Measurements from ENCODE around the gene SLC25A48. TPM values are rescaled to one million over a fixed set of nuclear protein-coding genes. Genes with fewer than 3 reads are reported as not detected.

SLC25A48 gene, protein sequence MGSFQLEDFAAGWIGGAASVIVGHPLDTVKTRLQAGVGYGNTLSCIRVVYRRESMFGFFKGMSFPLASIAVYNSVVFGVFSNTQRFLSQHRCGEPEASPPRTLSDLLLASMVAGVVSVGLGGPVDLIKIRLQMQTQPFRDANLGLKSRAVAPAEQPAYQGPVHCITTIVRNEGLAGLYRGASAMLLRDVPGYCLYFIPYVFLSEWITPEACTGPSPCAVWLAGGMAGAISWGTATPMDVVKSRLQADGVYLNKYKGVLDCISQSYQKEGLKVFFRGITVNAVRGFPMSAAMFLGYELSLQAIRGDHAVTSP
- total RNA-seq, result not detected
- polyA plus RNA-seq, result not detected
- not detected for total RNA-seq

GRCh38 chr5:135834639-135835529, at the start of gene SLC25A48:
TSS of gene SLC25A48 (plus strand) at chr5:135834663. CDS start at chr5:135834848, 185 bp downstream.
- ChIA-PET POLR2A (no interaction called here), CTCF (no interaction called here)
- Histone ChIP-seq H3K27ac (ENCODE audit: low read depth, low read length) (no peak within 1 kb of the TSS), H3K4me3 (ENCODE audit: low read length) (no peak within 1 kb of the TSS), H3K36me3 (ENCODE audit: control insufficient read depth in 2 of 3, insufficient read depth in 3 of 3, low read length in 3 of 3) (no peaks in the 10 kb centered on the region), H3K9me3 (ENCODE audit: control insufficient read depth in 2 of 3, low read length in 3 of 3) (no peaks in the 10 kb centered on the region), H3K4me1 (ENCODE audit: control insufficient read depth in 2 of 2, insufficient read depth in 2 of 2, low read length in 2 of 2) (no peaks in the 10 kb centered on the region), H3K27me3 (ENCODE audit: control insufficient read depth in 2 of 2, insufficient read depth in 2 of 2, low read length in 2 of 2) (no peaks in the 10 kb centered on the region)
- peak in 1 of 9 donors; percentile 29 for DNase-seq
- intact Hi-C loops (cut with micrococcal nuclease), result loop anchor here in 1 of 2 donors (5.0 kb wide), 1 partner anchor 373 kb away; no protein-coding TSS in a partner anchor
- H3K36me3 Mint-ChIP-seq, result no peaks in the 10 kb centered on the region
- ATAC-seq, result no peak
- peak within 1 kb of the TSS in 5 of 10 donors; percentile 9 to 58 (median 23) for H3K4me3 Mint-ChIP-seq
- no peak within 1 kb of the TSS for H3K27ac Mint-ChIP-seq
- peaks cover 40 to 55% (median 51%) of the 10 kb centered on the region in 5 donors for H3K27me3 Mint-ChIP-seq
- peaks cover 0 to 31% (median 5%) of the 10 kb centered on the region in 11 donors for H3K9me3 Mint-ChIP-seq
- H3K4me1 Mint-ChIP-seq, result peaks cover 0 to 5% (median 5%) of the 10 kb centered on the region in 7 donors

DNA sequence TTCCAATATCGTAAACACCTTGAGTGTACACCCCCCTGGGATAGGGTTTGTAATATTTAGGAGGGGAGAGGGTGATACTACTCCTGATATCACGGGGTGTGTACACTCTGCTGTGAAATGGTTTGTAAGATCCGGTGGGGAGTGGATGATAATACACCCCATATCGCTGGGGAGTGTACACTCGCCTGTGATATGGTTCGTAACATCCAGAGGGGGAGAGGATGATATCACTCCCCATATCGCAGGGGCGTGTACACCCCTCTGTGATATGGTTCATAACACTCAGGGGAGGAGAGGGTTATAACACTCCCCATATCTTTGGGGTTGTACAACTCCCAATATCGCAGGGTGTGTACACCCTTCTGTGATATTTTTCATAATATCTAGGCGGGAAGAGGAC, 33.8 kb upstream of the SLC25A48 start:
- ChIA-PET POLR2A (no interaction called here), CTCF (no interaction called here)
- H3K4me1 Mint-ChIP-seq, result no peaks in the 10 kb centered on the region
- Histone ChIP-seq H3K27ac (ENCODE audit: low read depth, low read length) (no peak overlapping the region), H3K27me3 (ENCODE audit: control insufficient read depth in 2 of 2, insufficient read depth in 2 of 2, low read length in 2 of 2) (no peaks in the 10 kb centered on the region), H3K4me3 (ENCODE audit: low read length) (no peak overlapping the region), H3K4me1 (ENCODE audit: control insufficient read depth in 2 of 2, insufficient read depth in 2 of 2, low read length in 2 of 2) (no peaks in the 10 kb centered on the region), H3K9me3 (ENCODE audit: control insufficient read depth in 2 of 3, low read length in 3 of 3) (no peaks in the 10 kb centered on the region), H3K36me3 (ENCODE audit: control insufficient read depth in 2 of 3, insufficient read depth in 3 of 3, low read length in 3 of 3) (no peaks in the 10 kb centered on the region)
- peak in 1 of 9 donors; percentile 18 for DNase-seq
- ATAC-seq, result no peak
- no peak overlapping the region for H3K4me3 Mint-ChIP-seq
- no peak overlapping the region for H3K27ac Mint-ChIP-seq
- no peaks in the 10 kb centered on the region for H3K36me3 Mint-ChIP-seq
- peaks cover 0 to 15% (median 0%) of the 10 kb centered on the region in 11 donors for H3K9me3 Mint-ChIP-seq
- intact Hi-C loops (cut with micrococcal nuclease), result no loop called here
- H3K27me3 Mint-ChIP-seq, result peaks cover 0 to 43% (median 17%) of the 10 kb centered on the region in 5 donors

- no peak overlapping the region for H3K27ac ChIP-seq (ENCODE audit: low read depth, low read length)
- H3K4me3 ChIP-seq (ENCODE audit: low read length), result no peak overlapping the region
- Mint-ChIP-seq H3K27ac (no peak overlapping the region), H3K27me3 (peaks cover 0 to 53% (median 20%) of the 10 kb centered on the region in 5 donors), H3K9me3 (peaks cover 0 to 2% (median 0%) of the 10 kb centered on the region in 11 donors), H3K4me1 (no peaks in the 10 kb centered on the region), H3K4me3 (no peak overlapping the region), H3K36me3 (peaks cover 0 to 4% (median 0%) of the 10 kb centered on the region in 5 donors)
- no peaks in the 10 kb centered on the region for H3K4me1 ChIP-seq (ENCODE audit: control insufficient read depth in 2 of 2, insufficient read depth in 2 of 2, low read length in 2 of 2)
- ATAC-seq (no peak), DNase-seq (no peak)
- H3K9me3 ChIP-seq (ENCODE audit: control insufficient read depth in 2 of 3, low read length in 3 of 3), result no peaks in the 10 kb centered on the region
- ChIA-PET POLR2A (no interaction called here), CTCF (no interaction called here)
- no peaks in the 10 kb centered on the region for H3K36me3 ChIP-seq (ENCODE audit: control insufficient read depth in 2 of 3, insufficient read depth in 3 of 3, low read length in 3 of 3)
- intact Hi-C loops (cut with micrococcal nuclease), result no loop called here
- no peaks in the 10 kb centered on the region for H3K27me3 ChIP-seq (ENCODE audit: control insufficient read depth in 2 of 2, insufficient read depth in 2 of 2, low read length in 2 of 2)
These were observed 24.1 kb upstream of the SLC25A48 start for GRCh38 chr5:135810188-135810943.

DNA sequence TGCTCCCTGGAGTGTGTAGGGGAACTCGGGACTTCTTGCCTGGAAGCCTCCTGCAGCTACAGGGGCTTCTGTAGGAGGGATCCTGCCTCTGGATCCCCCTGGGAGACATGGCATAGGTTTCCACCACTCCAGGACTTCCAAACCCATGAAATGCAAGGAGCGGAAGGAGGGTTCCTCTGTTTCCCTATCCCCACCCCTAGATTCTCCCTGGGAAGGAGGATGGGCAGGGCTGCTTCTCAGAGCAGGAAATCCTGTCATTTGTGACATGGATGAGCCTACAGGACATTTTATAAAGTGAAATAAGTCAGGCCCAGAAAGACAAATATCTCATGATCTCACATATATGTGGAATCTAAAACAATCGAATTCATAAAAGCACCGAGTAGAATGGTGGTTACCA, 23.5 kb upstream of the SLC25A48 start:
- H3K9me3 Mint-ChIP-seq, result peaks cover 0 to 2% (median 0%) of the 10 kb centered on the region in 11 donors
- no peak overlapping the region for H3K27ac ChIP-seq (ENCODE audit: low read depth, low read length)
- no peak overlapping the region for H3K4me3 ChIP-seq (ENCODE audit: low read length)
- intact Hi-C loops (cut with micrococcal nuclease), result no loop called here
- no peak for DNase-seq
- H3K36me3 Mint-ChIP-seq, result peaks cover 0 to 4% (median 0%) of the 10 kb centered on the region in 5 donors
- H3K27ac Mint-ChIP-seq, result no peak overlapping the region
- POLR2A ChIA-PET, result no interaction called here
- peaks cover 2 to 54% (median 20%) of the 10 kb centered on the region in 5 donors for H3K27me3 Mint-ChIP-seq
- no peak overlapping the region for H3K4me3 Mint-ChIP-seq
- CTCF ChIA-PET, result no interaction called here
- ATAC-seq, result no peak
- no peaks in the 10 kb centered on the region for H3K27me3 ChIP-seq (ENCODE audit: control insufficient read depth in 2 of 2, insufficient read depth in 2 of 2, low read length in 2 of 2)
- no peaks in the 10 kb centered on the region for H3K36me3 ChIP-seq (ENCODE audit: control insufficient read depth in 2 of 3, insufficient read depth in 3 of 3, low read length in 3 of 3)
- no peaks in the 10 kb centered on the region for H3K4me1 ChIP-seq (ENCODE audit: control insufficient read depth in 2 of 2, insufficient read depth in 2 of 2, low read length in 2 of 2)
- no peaks in the 10 kb centered on the region for H3K9me3 ChIP-seq (ENCODE audit: control insufficient read depth in 2 of 3, low read length in 3 of 3)
- no peaks in the 10 kb centered on the region for H3K4me1 Mint-ChIP-seq

GRCh38 chr5:135813758-135814157, 20.7 kb upstream of the SLC25A48 start:
- DNase-seq, result no peak
- H3K36me3 ChIP-seq (ENCODE audit: control insufficient read depth in 2 of 3, insufficient read depth in 3 of 3, low read length in 3 of 3), result no peaks in the 10 kb centered on the region
- ATAC-seq, result no peak
- Mint-ChIP-seq H3K36me3 (no peaks in the 10 kb centered on the region), H3K9me3 (peaks cover 0 to 2% (median 0%) of the 10 kb centered on the region in 11 donors), H3K4me3 (no peak overlapping the region), H3K4me1 (no peaks in the 10 kb centered on the region), H3K27me3 (peaks cover 11 to 48% (median 23%) of the 10 kb centered on the region in 5 donors), H3K27ac (no peak overlapping the region)
- H3K27me3 ChIP-seq (ENCODE audit: control insufficient read depth in 2 of 2, insufficient read depth in 2 of 2, low read length in 2 of 2), result no peaks in the 10 kb centered on the region
- H3K4me3 ChIP-seq (ENCODE audit: low read length), result no peak overlapping the region
- intact Hi-C loops (cut with micrococcal nuclease), result no loop called here
- H3K27ac ChIP-seq (ENCODE audit: low read depth, low read length), result no peak overlapping the region
- ChIA-PET POLR2A (no interaction called here), CTCF (no interaction called here)
- H3K4me1 ChIP-seq (ENCODE audit: control insufficient read depth in 2 of 2, insufficient read depth in 2 of 2, low read length in 2 of 2), result no peaks in the 10 kb centered on the region
- H3K9me3 ChIP-seq (ENCODE audit: control insufficient read depth in 2 of 3, low read length in 3 of 3), result no peaks in the 10 kb centered on the region

DNA sequence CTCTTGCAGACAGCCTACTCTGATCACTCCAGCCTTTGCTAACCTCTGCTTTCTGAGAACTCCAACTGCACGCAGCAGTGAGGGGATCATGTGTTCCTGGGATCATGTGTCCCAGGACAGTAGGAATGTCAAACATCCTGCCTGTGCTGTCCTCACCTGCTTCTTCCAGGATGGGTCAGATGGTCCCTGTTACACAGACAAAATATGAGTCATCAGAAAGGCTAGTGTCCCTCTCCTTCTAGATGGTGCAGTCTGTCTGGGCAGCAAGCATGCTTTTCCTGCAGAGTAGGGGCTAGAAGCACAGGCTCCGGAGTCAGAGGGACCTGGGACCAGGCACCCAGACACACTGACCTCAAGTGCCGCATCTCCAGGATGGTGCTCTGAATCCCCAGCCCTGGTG, 20.1 kb upstream of the SLC25A48 start:
- Mint-ChIP-seq H3K4me3 (no peak overlapping the region), H3K27me3 (peaks cover 11 to 44% (median 22%) of the 10 kb centered on the region in 5 donors), H3K4me1 (no peaks in the 10 kb centered on the region), H3K27ac (no peak overlapping the region), H3K9me3 (peaks cover 0 to 2% (median 0%) of the 10 kb centered on the region in 11 donors), H3K36me3 (no peaks in the 10 kb centered on the region)
- H3K36me3 ChIP-seq (ENCODE audit: control insufficient read depth in 2 of 3, insufficient read depth in 3 of 3, low read length in 3 of 3), result no peaks in the 10 kb centered on the region
- no peaks in the 10 kb centered on the region for H3K4me1 ChIP-seq (ENCODE audit: control insufficient read depth in 2 of 2, insufficient read depth in 2 of 2, low read length in 2 of 2)
- ATAC-seq (no peak), DNase-seq (no peak)
- no peaks in the 10 kb centered on the region for H3K9me3 ChIP-seq (ENCODE audit: control insufficient read depth in 2 of 3, low read length in 3 of 3)
- H3K27me3 ChIP-seq (ENCODE audit: control insufficient read depth in 2 of 2, insufficient read depth in 2 of 2, low read length in 2 of 2), result no peaks in the 10 kb centered on the region
- intact Hi-C loops (cut with micrococcal nuclease), result no loop called here
- CTCF ChIA-PET, result no interaction called here
- POLR2A ChIA-PET, result no interaction called here
- no peak overlapping the region for H3K27ac ChIP-seq (ENCODE audit: low read depth, low read length)
- no peak overlapping the region for H3K4me3 ChIP-seq (ENCODE audit: low read length)
